Calu3 (cell line): Measurements from ENCODE around the gene CTBP1. TPM values are rescaled to one million over a fixed set of nuclear protein-coding genes. Genes with fewer than 3 reads are reported as not detected.

ENCODE experiments used
- BruUV-seq: library from RNA; stranded (reverse); fragments of 400-500 nt; replicated peaks from 2 replicates; lab custom pipeline; 2021; lab: Mats Ljungman, UMichigan
- CTCF ChIA-PET: fragments of 300-600 bp; sonication (Branson Sonifier 250); formaldehyde crosslinking; loops from one replicate; lab custom pipeline; 2022; ENCODE audit warnings: antibody characterized with exemption; lab: Charles Lee
- DNase-seq: peaks from one replicate; pipeline ENCODE4 v3.0.0; 2022
- H3K27ac Mint-ChIP-seq: one replicate; pipeline ENCODE4 v1.8.0; 2022; ENCODE audit warnings: mixed read lengths; ENCODE audit not compliant: unreplicated experiment
- H3K27me3 Mint-ChIP-seq: one replicate; pipeline ENCODE4 v1.8.0; 2022; ENCODE audit warnings: mixed read lengths; ENCODE audit not compliant: unreplicated experiment
- H3K36me3 Mint-ChIP-seq: one replicate; pipeline ENCODE4 v1.8.0; 2022; ENCODE audit warnings: mild to moderate bottlenecking, moderate library complexity, mixed read lengths; ENCODE audit not compliant: insufficient read depth, unreplicated experiment
- H3K4me1 Mint-ChIP-seq: one replicate; pipeline ENCODE4 v1.8.0; 2022; ENCODE audit warnings: mild to moderate bottlenecking, low read depth, mixed read lengths; ENCODE audit not compliant: unreplicated experiment
- H3K4me3 Mint-ChIP-seq: one replicate; pipeline ENCODE4 v1.8.0; 2022; ENCODE audit warnings: mild to moderate bottlenecking, low read depth, moderate library complexity, mixed read lengths; ENCODE audit not compliant: unreplicated experiment
- H3K9me3 Mint-ChIP-seq: one replicate; pipeline ENCODE4 v1.8.0; 2022; ENCODE audit warnings: low read depth, mixed read lengths; ENCODE audit not compliant: unreplicated experiment
- intact Hi-C: fragments of 100-400 bp; cut with micrococcal nuclease; formaldehyde crosslinking; loops from one replicate; pipeline ENCODE4 v1.10.0; 2022; ENCODE audit not compliant: unreplicated experiment
- total RNA-seq: library from RNA; stranded (reverse); gene quantifications from 2 replicates; pipeline ENCODE4 v1.2.3, GENCODE V29; 2022
- TF ChIP-seq, protein P1 (sequence below): fragments of 200-600 bp; IDR thresholded peaks from one replicate; pipeline ENCODE4 v1.8.0; 2022; ENCODE audit warnings: antibody characterized with exemption; ENCODE audit not compliant: unreplicated experiment

The CTBP1 gene
- total RNA-seq, 1 experiment from 2014 or later, result 115 TPM

DNA sequence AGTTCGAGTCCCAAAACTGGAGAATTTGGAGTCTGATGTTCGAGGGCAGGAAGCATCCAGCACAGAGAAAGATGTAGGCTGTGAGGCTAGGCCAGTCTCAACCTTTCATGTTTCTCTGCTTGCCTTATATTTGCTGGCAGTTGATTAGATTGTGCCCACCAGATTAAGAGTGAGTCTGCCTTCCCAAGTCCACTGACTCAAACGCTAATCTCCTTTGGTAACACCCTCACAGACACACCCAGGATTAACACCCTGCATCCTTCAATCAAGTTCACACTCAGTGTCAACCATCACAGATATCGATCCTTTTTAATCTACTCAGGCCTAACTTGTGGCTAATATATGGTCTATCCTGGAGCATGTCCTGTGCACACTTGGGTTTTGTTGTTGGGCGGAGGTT lies 22.8 kb upstream of the CTBP1 start:
- Mint-ChIP-seq H3K27me3 (no peaks in the 10 kb centered on the region), H3K36me3 (no peaks in the 10 kb centered on the region), H3K9me3 (peaks cover 4% of the 10 kb centered on the region), H3K4me1 (no peaks in the 10 kb centered on the region), H3K27ac (no peak overlapping the region), H3K4me3 (no peak overlapping the region)
- no peak for DNase-seq
- BruUV-seq, result no TSS peak
- intact Hi-C loops, result no loop called here
- CTCF ChIA-PET, result no interaction called here
- TF ChIP-seq, protein P1, sequence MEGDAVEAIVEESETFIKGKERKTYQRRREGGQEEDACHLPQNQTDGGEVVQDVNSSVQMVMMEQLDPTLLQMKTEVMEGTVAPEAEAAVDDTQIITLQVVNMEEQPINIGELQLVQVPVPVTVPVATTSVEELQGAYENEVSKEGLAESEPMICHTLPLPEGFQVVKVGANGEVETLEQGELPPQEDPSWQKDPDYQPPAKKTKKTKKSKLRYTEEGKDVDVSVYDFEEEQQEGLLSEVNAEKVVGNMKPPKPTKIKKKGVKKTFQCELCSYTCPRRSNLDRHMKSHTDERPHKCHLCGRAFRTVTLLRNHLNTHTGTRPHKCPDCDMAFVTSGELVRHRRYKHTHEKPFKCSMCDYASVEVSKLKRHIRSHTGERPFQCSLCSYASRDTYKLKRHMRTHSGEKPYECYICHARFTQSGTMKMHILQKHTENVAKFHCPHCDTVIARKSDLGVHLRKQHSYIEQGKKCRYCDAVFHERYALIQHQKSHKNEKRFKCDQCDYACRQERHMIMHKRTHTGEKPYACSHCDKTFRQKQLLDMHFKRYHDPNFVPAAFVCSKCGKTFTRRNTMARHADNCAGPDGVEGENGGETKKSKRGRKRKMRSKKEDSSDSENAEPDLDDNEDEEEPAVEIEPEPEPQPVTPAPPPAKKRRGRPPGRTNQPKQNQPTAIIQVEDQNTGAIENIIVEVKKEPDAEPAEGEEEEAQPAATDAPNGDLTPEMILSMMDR, result no peak

GRCh38 chr4:1269209-1269608 lies 20.3 kb upstream of the CTBP1 start:
- intact Hi-C loops, result no loop called here
- no TSS peak for BruUV-seq
- no peaks in the 10 kb centered on the region for H3K27me3 Mint-ChIP-seq
- H3K4me3 Mint-ChIP-seq, result no peak overlapping the region
- TF ChIP-seq, protein P1, result no peak
- no peaks in the 10 kb centered on the region for H3K36me3 Mint-ChIP-seq
- no peak for DNase-seq
- no peak overlapping the region for H3K27ac Mint-ChIP-seq
- CTCF ChIA-PET, result interaction anchor here (0.7 kb wide), 1 partner anchor 18 kb away, joined by 3 read pairs; no protein-coding TSS in a partner anchor
- peaks cover 8% of the 10 kb centered on the region for H3K9me3 Mint-ChIP-seq
- no peaks in the 10 kb centered on the region for H3K4me1 Mint-ChIP-seq

GRCh38 chr4:1266881-1267763 lies 18.2 kb upstream of the CTBP1 start:
- no TSS peak for BruUV-seq
- CTCF ChIA-PET, result interaction anchor here (0.6 kb wide), 1 partner anchor 151 kb away, joined by 3 read pairs; no protein-coding TSS in a partner anchor
- no peak overlapping the region for H3K4me3 Mint-ChIP-seq
- H3K36me3 Mint-ChIP-seq, result no peaks in the 10 kb centered on the region
- TF ChIP-seq, protein P1, result no peak
- H3K9me3 Mint-ChIP-seq, result peaks cover 8% of the 10 kb centered on the region
- intact Hi-C loops, result no loop called here
- H3K27ac Mint-ChIP-seq, result no peak overlapping the region
- H3K4me1 Mint-ChIP-seq, result no peaks in the 10 kb centered on the region
- H3K27me3 Mint-ChIP-seq, result no peaks in the 10 kb centered on the region
- DNase-seq, result no peak

DNA sequence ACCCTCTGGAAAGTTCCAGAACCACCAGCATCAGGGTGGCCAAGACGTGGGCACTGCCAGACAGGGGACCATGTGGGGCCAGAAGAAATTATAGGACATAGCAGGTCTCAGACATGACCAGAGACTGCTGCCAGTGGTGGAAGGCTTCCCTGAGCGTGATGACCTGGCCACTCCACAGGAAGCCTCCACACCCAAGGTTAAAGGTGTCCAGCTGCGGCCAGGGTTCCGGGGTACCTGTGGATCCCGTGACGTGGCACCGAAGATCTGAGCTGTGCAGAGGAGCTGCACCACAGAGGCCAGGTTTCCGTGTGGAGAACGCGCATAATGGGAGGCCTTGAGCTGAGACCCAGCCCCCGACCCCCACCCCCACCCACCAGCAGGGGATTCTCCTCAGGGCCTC lies 16.4 kb upstream of the CTBP1 start:
- peaks cover 8% of the 10 kb centered on the region for H3K9me3 Mint-ChIP-seq
- no TSS peak for BruUV-seq
- no peaks in the 10 kb centered on the region for H3K4me1 Mint-ChIP-seq
- no peak for DNase-seq
- no peak overlapping the region for H3K4me3 Mint-ChIP-seq
- intact Hi-C loops, result no loop called here
- no peaks in the 10 kb centered on the region for H3K27me3 Mint-ChIP-seq
- TF ChIP-seq, protein P1, result no peak
- H3K27ac Mint-ChIP-seq, result no peak overlapping the region
- no peaks in the 10 kb centered on the region for H3K36me3 Mint-ChIP-seq
- CTCF ChIA-PET, result interaction anchor here (0.6 kb wide), 1 partner anchor 285 kb away, joined by 4 read pairs; no protein-coding TSS in a partner anchor
